Kidney (tissue), 14 donors: ENCODE data around the gene FZD10. TPM values are rescaled to one million over a fixed set of nuclear protein-coding genes. Genes with fewer than 3 reads are reported as not detected.

Experiments
- DNase-seq, 5 donors: peaks; one replicate each; pipeline ENCODE4 v3.0.0-alpha.2; 2013 to 2020
- FAIRE-seq: peaks from 2 replicates; lab custom pipeline; 2012; peaks lifted over from hg19 to GRCh38; lab: Jason Lieb, UNC
- H3K27ac ChIP-seq, 2 donors: one replicate each; pipeline ENCODE4 v1.7.0; 2013; ENCODE audit warnings: low read depth in 2 of 2, low read length in 2 of 2, inconsistent platforms in 1 of 2
- H3K27me3 ChIP-seq: one replicate; pipeline ENCODE4 v1.7.1; 2013; ENCODE audit warnings: low read length, inconsistent platforms; ENCODE audit not compliant: control insufficient read depth, insufficient read depth
- H3K36me3 ChIP-seq, 3 donors: one replicate each; pipeline versions ENCODE4 v1.7.0 to v1.7.1; 2013; ENCODE audit warnings: low read length in 3 of 3, control low read depth in 1 of 3, inconsistent platforms in 1 of 3; ENCODE audit not compliant: insufficient read depth in 3 of 3, control insufficient read depth in 2 of 3
- H3K4me1 ChIP-seq, 3 donors: one replicate each; pipeline versions ENCODE4 v1.7.0 to v1.7.1; 2013; ENCODE audit warnings: low read length in 3 of 3, inconsistent platforms in 1 of 3, low read depth in 1 of 3; ENCODE audit not compliant: control insufficient read depth in 2 of 3, insufficient read depth in 2 of 3
- H3K4me3 ChIP-seq, 3 donors: one replicate each; pipeline versions ENCODE4 v1.7.0 to v1.8.1; 2013; ENCODE audit warnings: low read length in 3 of 3, control low read depth in 1 of 3, inconsistent platforms in 1 of 3
- H3K9ac ChIP-seq, 3 donors: one replicate each; pipeline versions ENCODE4 v1.7.0 to v1.7.1; 2013; ENCODE audit warnings: low read length in 3 of 3, control low read depth in 1 of 3, inconsistent platforms in 1 of 3
- H3K9me3 ChIP-seq, 3 donors: one replicate each; pipeline versions ENCODE4 v1.7.0 to v1.7.1; 2013; ENCODE audit warnings: low read length in 3 of 3, control low read depth in 1 of 3, inconsistent platforms in 1 of 3; ENCODE audit not compliant: control insufficient read depth in 2 of 3, insufficient read depth in 1 of 3
- CTCF ChIP-seq: IDR thresholded peaks from 3 replicates; pipeline ENCODE4 v1.5.1; 2012; ENCODE audit warnings: mild to moderate bottlenecking, moderate library complexity, borderline replicate concordance; ENCODE audit not compliant: insufficient read depth; ENCODE audit errors: extremely low read depth
- intact Hi-C: fragments of 100-400 bp; cut with DNase I; formaldehyde crosslinking; loops from one replicate; pipeline ENCODE4 v1.11.1; 2022
- polyA plus RNA-seq: library from polyadenylated mRNA; stranded (reverse); fragments of 350-450 nt; fragmentation: Illumina TruSeq; extraction: RNeasy Lipid Tissue Mini Kit (QIAGEN cat#74804); gene quantifications from one replicate; pipeline ENCODE4 v1.2.3, GENCODE V29; 2014; ENCODE audit warnings: low read depth, low replicate concordance; ENCODE audit not compliant: insufficient read depth
- total RNA-seq: library from RNA; stranded (reverse); fragmentation: NEBNext Ultra II Directional; extraction: Animal tissue kit (Norgen Biotek cat#: 25700); gene quantifications from one replicate; pipeline ENCODE4 v1.2.1, GENCODE V29; 2021
- donor health status: control.
- donor health status: control.
- donor health status: control.
- donor health status: control.
- donor health status: control.
- donor health status: DM: yes; HTN: yes; CAD: no.
- donor health status: Normal renal cell carcinoma (clear cell type).

FZD10 gene
- total and polyA plus RNA-seq, 2 donors from 2014 or later: 0.11 to 0.57 TPM

GRCh38 chr12:130142736-130143135 lies 19.5 kb upstream of the FZD10 start:
- intact Hi-C loops: no loop called here
- DNase-seq (no peak), FAIRE-seq (no peak)
- TF ChIP-seq CTCF: no peak
- no peaks in the 10 kb centered on the region for H3K27me3 ChIP-seq
- no peaks in the 10 kb centered on the region for H3K4me1 ChIP-seq
- no peak overlapping the region for H3K27ac ChIP-seq
- H3K36me3 ChIP-seq: no peaks in the 10 kb centered on the region
- no peaks in the 10 kb centered on the region for H3K9me3 ChIP-seq
- H3K9ac ChIP-seq: no peak overlapping the region
- H3K4me3 ChIP-seq: no peak overlapping the region

- Histone ChIP-seq H3K9me3 (no peaks in the 10 kb centered on the region), H3K27me3 (no peaks in the 10 kb centered on the region), H3K4me1 (no peaks in the 10 kb centered on the region), H3K9ac (no peak overlapping the region), H3K36me3 (no peaks in the 10 kb centered on the region), H3K4me3 (no peak overlapping the region), H3K27ac (no peak overlapping the region)
- intact Hi-C loops: no loop called here
- no peak for FAIRE-seq
- no peak for DNase-seq
- TF ChIP-seq CTCF: no peak
Observed at GRCh38 chr12:130143136-130143535, 19.1 kb upstream of the FZD10 start.

- H3K9me3 ChIP-seq: no peaks in the 10 kb centered on the region
- no peak overlapping the region for H3K27ac ChIP-seq
- H3K4me1 ChIP-seq: no peaks in the 10 kb centered on the region
- no peak overlapping the region for H3K4me3 ChIP-seq
- intact Hi-C loops: no loop called here
- DNase-seq (no peak), FAIRE-seq (no peak)
- H3K27me3 ChIP-seq: no peaks in the 10 kb centered on the region
- H3K9ac ChIP-seq: no peak overlapping the region
- H3K36me3 ChIP-seq: no peaks in the 10 kb centered on the region
- no peak for TF ChIP-seq CTCF
Observed at GRCh38 chr12:130144256-130144655, 18.0 kb upstream of the FZD10 start.

GRCh38 chr12:130145731-130146130 lies 16.5 kb upstream of the FZD10 start:
- Histone ChIP-seq H3K27ac (no peak overlapping the region), H3K9ac (no peak overlapping the region), H3K27me3 (no peaks in the 10 kb centered on the region), H3K4me1 (no peaks in the 10 kb centered on the region), H3K4me3 (no peak overlapping the region), H3K36me3 (no peaks in the 10 kb centered on the region), H3K9me3 (no peaks in the 10 kb centered on the region)
- intact Hi-C loops: no loop called here
- no peak for TF ChIP-seq CTCF
- no peak for DNase-seq
- no peak for FAIRE-seq
